ENCODE data around the gene EFCAB6. TPM values are rescaled to one million over a fixed set of nuclear protein-coding genes. Genes with fewer than 3 reads are reported as not detected.

Gene EFCAB6
- total and polyA plus RNA-seq, 4 donors, result 0.14 to 2.1 (median 0.53) TPM

DNA sequence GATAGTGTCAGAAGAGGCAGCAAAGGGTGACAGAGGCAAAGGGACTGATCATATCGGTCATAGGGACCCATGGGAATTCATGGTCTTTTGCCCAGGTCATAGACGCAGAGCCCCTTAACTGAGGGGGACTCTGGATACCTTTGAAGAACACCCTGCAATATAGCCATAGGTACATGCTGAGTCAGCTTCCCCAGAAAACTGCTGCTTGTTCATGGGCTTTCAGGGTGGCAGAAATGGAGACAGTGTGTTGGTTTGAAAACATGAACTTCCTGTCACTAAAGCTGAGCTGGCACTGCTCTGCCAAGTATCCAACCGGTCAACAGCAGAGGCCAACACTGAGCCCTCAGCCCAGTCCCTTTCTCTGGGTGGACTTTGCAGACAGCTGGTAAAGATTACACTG lies 114.2 kb downstream of the EFCAB6 start:
- TF ChIP-seq GABPA (IDR thresholded peaks at IDR 0.05 in 1 of 2, conservative IDR thresholded peaks at IDR 0.05 in 1 of 2) (no peak), YY1 (IDR thresholded peaks at IDR 0.05) (no peak), RXRA (IDR thresholded peaks at IDR 0.05) (no peak), HNF4A (conservative IDR thresholded peaks at IDR 0.05) (no peak), FOXA1 (IDR thresholded peaks at IDR 0.05) (no peak), JUND (IDR thresholded peaks at IDR 0.05) (no peak), HNF4G (IDR thresholded peaks at IDR 0.05) (no peak), NR2F2 (IDR thresholded peaks at IDR 0.05) (no peak), TAF1 (conservative IDR thresholded peaks at IDR 0.05) (no peak), EGR1 (IDR thresholded peaks at IDR 0.05; ENCODE audit: low read depth in 2 of 2) (no peak), FOXA2 (IDR thresholded peaks at IDR 0.05) (no peak)
- TF ChIP-seq, protein P1, sequence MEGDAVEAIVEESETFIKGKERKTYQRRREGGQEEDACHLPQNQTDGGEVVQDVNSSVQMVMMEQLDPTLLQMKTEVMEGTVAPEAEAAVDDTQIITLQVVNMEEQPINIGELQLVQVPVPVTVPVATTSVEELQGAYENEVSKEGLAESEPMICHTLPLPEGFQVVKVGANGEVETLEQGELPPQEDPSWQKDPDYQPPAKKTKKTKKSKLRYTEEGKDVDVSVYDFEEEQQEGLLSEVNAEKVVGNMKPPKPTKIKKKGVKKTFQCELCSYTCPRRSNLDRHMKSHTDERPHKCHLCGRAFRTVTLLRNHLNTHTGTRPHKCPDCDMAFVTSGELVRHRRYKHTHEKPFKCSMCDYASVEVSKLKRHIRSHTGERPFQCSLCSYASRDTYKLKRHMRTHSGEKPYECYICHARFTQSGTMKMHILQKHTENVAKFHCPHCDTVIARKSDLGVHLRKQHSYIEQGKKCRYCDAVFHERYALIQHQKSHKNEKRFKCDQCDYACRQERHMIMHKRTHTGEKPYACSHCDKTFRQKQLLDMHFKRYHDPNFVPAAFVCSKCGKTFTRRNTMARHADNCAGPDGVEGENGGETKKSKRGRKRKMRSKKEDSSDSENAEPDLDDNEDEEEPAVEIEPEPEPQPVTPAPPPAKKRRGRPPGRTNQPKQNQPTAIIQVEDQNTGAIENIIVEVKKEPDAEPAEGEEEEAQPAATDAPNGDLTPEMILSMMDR (IDR thresholded peaks at IDR 0.05; ENCODE audit: low read depth, low read length, missing input control), result no peak
- TF ChIP-seq, protein P2, sequence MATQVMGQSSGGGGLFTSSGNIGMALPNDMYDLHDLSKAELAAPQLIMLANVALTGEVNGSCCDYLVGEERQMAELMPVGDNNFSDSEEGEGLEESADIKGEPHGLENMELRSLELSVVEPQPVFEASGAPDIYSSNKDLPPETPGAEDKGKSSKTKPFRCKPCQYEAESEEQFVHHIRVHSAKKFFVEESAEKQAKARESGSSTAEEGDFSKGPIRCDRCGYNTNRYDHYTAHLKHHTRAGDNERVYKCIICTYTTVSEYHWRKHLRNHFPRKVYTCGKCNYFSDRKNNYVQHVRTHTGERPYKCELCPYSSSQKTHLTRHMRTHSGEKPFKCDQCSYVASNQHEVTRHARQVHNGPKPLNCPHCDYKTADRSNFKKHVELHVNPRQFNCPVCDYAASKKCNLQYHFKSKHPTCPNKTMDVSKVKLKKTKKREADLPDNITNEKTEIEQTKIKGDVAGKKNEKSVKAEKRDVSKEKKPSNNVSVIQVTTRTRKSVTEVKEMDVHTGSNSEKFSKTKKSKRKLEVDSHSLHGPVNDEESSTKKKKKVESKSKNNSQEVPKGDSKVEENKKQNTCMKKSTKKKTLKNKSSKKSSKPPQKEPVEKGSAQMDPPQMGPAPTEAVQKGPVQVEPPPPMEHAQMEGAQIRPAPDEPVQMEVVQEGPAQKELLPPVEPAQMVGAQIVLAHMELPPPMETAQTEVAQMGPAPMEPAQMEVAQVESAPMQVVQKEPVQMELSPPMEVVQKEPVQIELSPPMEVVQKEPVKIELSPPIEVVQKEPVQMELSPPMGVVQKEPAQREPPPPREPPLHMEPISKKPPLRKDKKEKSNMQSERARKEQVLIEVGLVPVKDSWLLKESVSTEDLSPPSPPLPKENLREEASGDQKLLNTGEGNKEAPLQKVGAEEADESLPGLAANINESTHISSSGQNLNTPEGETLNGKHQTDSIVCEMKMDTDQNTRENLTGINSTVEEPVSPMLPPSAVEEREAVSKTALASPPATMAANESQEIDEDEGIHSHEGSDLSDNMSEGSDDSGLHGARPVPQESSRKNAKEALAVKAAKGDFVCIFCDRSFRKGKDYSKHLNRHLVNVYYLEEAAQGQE (IDR thresholded peaks at IDR 0.05), result no peak
- TF ChIP-seq, protein P3, sequence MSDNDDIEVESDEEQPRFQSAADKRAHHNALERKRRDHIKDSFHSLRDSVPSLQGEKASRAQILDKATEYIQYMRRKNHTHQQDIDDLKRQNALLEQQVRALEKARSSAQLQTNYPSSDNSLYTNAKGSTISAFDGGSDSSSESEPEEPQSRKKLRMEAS (IDR thresholded peaks at IDR 0.05), result no peak
- TF ChIP-seq, protein P4, sequence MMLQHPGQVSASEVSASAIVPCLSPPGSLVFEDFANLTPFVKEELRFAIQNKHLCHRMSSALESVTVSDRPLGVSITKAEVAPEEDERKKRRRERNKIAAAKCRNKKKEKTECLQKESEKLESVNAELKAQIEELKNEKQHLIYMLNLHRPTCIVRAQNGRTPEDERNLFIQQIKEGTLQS (IDR thresholded peaks at IDR 0.05), result no peak
- Histone ChIP-seq H3K4me1 (ENCODE audit: control insufficient read depth in 4 of 4, insufficient read depth in 4 of 4, low read length in 3 of 4) (peaks cover 0 to 2% (median 0%) of the 10 kb centered on the region in 4 donors), H3K36me3 (ENCODE audit: control insufficient read depth in 4 of 4, insufficient read depth in 3 of 4, low read depth in 1 of 4, low read length in 3 of 4) (no peaks in the 10 kb centered on the region), H3K9me3 (ENCODE audit: control insufficient read depth in 4 of 4, low read length in 3 of 4) (no peaks in the 10 kb centered on the region), H3K27me3 (ENCODE audit: control insufficient read depth in 4 of 4, insufficient read depth in 4 of 4, low read length in 3 of 4) (no peaks in the 10 kb centered on the region), H3K4me3 (ENCODE audit: low read depth in 1 of 3, low read length in 3 of 3) (no peak overlapping the region), H3K9ac (ENCODE audit: low read depth in 1 of 2, low read length in 2 of 2) (no peak overlapping the region), H3K27ac (ENCODE audit: low read depth in 1 of 2, low read length in 2 of 2) (no peak overlapping the region)
- WGBS, result 88% methylated on average over 3 of the region's 3 CpGs
- DNase-seq (ENCODE audit: low spot score), result no peak

DNA sequence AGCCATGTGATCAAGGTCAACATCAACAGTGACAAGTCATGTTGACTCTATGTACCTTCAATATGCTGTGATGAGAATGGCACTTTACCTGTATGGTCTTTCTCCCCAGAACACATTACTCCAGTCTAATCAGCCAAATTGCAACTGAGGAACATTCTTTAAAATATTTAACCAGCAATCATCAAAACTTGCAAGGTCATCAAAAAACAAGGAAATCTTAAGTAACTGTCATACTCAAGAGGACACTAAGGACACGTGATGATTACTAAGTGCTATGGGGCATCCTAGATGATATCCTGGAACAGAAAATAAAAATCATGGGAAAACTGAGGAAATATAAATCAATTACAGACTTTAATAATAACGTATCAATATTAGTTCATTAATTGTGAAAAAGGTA lies 118.9 kb downstream of the EFCAB6 start:
- Histone ChIP-seq H3K4me1 (ENCODE audit: control insufficient read depth in 4 of 4, insufficient read depth in 4 of 4, low read length in 3 of 4) (peaks cover 0 to 2% (median 0%) of the 10 kb centered on the region in 4 donors), H3K27me3 (ENCODE audit: control insufficient read depth in 4 of 4, insufficient read depth in 4 of 4, low read length in 3 of 4) (no peaks in the 10 kb centered on the region)
- 93% methylated on average over 2 of the region's 2 CpGs for WGBS
- TF ChIP-seq HNF4G (IDR thresholded peaks at IDR 0.05) (no peak), SP1 (IDR thresholded peaks at IDR 0.05) (no peak), RXRA (IDR thresholded peaks at IDR 0.05) (no peak), HNF4A (conservative IDR thresholded peaks at IDR 0.05) (no peak), FOXA2 (IDR thresholded peaks at IDR 0.05) (no peak), YY1 (IDR thresholded peaks at IDR 0.05) (no peak), RAD21 (IDR thresholded peaks at IDR 0.05) (no peak), JUND (IDR thresholded peaks at IDR 0.05) (no peak), EGR1 (IDR thresholded peaks at IDR 0.05; ENCODE audit: low read depth in 2 of 2) (no peak), NR2F2 (IDR thresholded peaks at IDR 0.05) (no peak), GABPA (IDR thresholded peaks at IDR 0.05 in 1 of 2, conservative IDR thresholded peaks at IDR 0.05 in 1 of 2) (no peak), FOXA1 (IDR thresholded peaks at IDR 0.05) (no peak)
- TF ChIP-seq, protein P3 (IDR thresholded peaks at IDR 0.05), result no peak
- TF ChIP-seq, protein P1 (IDR thresholded peaks at IDR 0.05; ENCODE audit: low read depth, low read length, missing input control), result no peak
- TF ChIP-seq, protein P5, sequence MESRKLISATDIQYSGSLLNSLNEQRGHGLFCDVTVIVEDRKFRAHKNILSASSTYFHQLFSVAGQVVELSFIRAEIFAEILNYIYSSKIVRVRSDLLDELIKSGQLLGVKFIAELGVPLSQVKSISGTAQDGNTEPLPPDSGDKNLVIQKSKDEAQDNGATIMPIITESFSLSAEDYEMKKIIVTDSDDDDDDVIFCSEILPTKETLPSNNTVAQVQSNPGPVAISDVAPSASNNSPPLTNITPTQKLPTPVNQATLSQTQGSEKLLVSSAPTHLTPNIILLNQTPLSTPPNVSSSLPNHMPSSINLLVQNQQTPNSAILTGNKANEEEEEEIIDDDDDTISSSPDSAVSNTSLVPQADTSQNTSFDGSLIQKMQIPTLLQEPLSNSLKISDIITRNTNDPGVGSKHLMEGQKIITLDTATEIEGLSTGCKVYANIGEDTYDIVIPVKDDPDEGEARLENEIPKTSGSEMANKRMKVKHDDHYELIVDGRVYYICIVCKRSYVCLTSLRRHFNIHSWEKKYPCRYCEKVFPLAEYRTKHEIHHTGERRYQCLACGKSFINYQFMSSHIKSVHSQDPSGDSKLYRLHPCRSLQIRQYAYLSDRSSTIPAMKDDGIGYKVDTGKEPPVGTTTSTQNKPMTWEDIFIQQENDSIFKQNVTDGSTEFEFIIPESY (IDR thresholded peaks at IDR 0.05), result no peak

More for the DNA sequence above, 118.9 kb downstream of the EFCAB6 start:
- no peak for DNase-seq (ENCODE audit: low spot score)
- Histone ChIP-seq H3K9ac (ENCODE audit: low read depth in 1 of 2, low read length in 2 of 2) (no peak overlapping the region), H3K27ac (ENCODE audit: low read depth in 1 of 2, low read length in 2 of 2) (no peak overlapping the region), H3K9me3 (ENCODE audit: control insufficient read depth in 4 of 4, low read length in 3 of 4) (no peaks in the 10 kb centered on the region), H3K36me3 (ENCODE audit: control insufficient read depth in 4 of 4, insufficient read depth in 3 of 4, low read depth in 1 of 4, low read length in 3 of 4) (no peaks in the 10 kb centered on the region), H3K4me3 (ENCODE audit: low read depth in 1 of 3, low read length in 3 of 3) (no peak overlapping the region)
